Thyroid gland (tissue), 4 donors: ENCODE data around the gene SDHC. TPM values are rescaled to one million over a fixed set of nuclear protein-coding genes. Genes with fewer than 3 reads are reported as not detected.
A peak's percentile ranks its signal among the peaks of the same experiment; 100 is the strongest.

ENCODE experiments used
- DNase-seq, 2 donors: peaks; one replicate each; pipeline ENCODE4 v3.0.0-alpha.2; 2019
- H3K27ac ChIP-seq, 3 donors: fragments of 200-600 bp; sonication (generic); 1 replicate in 2 of 3; 2 replicates in 1 of 3; pipeline ENCODE4 v1.5.1; 2016 to 2019; ENCODE audit warnings: mild to moderate bottlenecking in 1 of 3, moderate library complexity in 1 of 3
- H3K27me3 ChIP-seq: fragments of 200-600 bp; sonication (generic); one replicate; pipeline ENCODE4 v1.5.1; 2019
- H3K36me3 ChIP-seq, 2 donors: fragments of 200-600 bp; sonication (generic); one replicate each; pipeline ENCODE4 v1.5.1; 2016 to 2019
- H3K4me1 ChIP-seq, 2 donors: fragments of 200-600 bp; sonication (generic); one replicate each; pipeline ENCODE4 v1.5.1; 2017 to 2019
- H3K4me3 ChIP-seq, 3 donors: fragments of 200-600 bp; sonication (generic); replicated peaks in 1 of 3; 1 replicate in 2 of 3; 2 replicates in 1 of 3; pipeline ENCODE4 v1.5.1; 2016; ENCODE audit warnings: mild to moderate bottlenecking in 1 of 3
- H3K9me3 ChIP-seq: fragments of 200-600 bp; sonication (generic); one replicate; pipeline ENCODE4 v1.5.1; 2017
- CTCF ChIP-seq, 6 experiments: fragments of 200-600 bp in 3 of 6; fragments of 450-650 bp in 3 of 6; sonication (generic) in 3 of 6; IDR thresholded peaks; one replicate each; pipeline ENCODE4 v1.5.1; 2016 to 2019; ENCODE audit warnings: antibody characterized with exemption in 6 of 6, mild to moderate bottlenecking in 2 of 6, inconsistent platforms in 1 of 6, moderate library complexity in 1 of 6
- POLR2A ChIP-seq, 2 donors: fragments of 450-650 bp; IDR thresholded peaks; one replicate each; pipeline ENCODE4 v1.6.1; 2017; ENCODE audit warnings: antibody characterized with exemption in 2 of 2, mild to moderate bottlenecking in 2 of 2, moderate library complexity in 1 of 2
- WGBS, 2 donors: methylation state at CpG; one replicate each; pipeline ENCODE4 v1.1.5; 2017; 5-methylcytosine and 5-hydroxymethylcytosine counted together
- intact Hi-C: fragments of 100-400 bp; cut with DNase I; formaldehyde crosslinking; loops from one replicate; pipeline ENCODE4 v1.15.1; 2023
- total RNA-seq, 4 donors: library from RNA; depleted of rRNA; stranded (reverse); fragments of >200 nt; gene quantifications; one replicate each; pipeline ENCODE4 v1.2.3, GENCODE V29; 2016

The SDHC gene
- total RNA-seq, 4 donors from 2014 or later: 49.1 to 174 (median 111) TPM

DNA sequence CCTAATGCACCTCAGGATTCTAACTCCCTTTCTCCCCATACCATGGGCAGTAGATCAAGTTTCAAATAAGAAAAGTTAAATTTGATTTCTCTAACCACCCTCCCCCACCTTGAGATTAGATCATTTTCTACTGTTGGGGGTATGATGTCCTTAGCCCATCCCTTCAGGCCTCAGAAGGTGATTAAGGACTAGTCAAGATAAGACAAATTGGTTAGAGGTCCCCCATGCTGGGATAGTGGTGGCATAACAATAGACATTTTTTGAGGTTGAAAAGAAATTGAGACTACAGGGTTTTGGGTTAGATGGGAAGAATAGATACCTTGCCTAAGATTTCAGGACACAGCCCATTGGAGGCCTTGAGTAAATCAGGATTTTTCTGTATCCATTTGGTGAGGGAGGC is 51.0 kb downstream of the SDHC start:
- H3K36me3 ChIP-seq: peaks cover 6 to 13% of the 10 kb centered on the region in 2 donors

GRCh38 chr1:161367684-161368400 is 53.7 kb downstream of the SDHC start, which contains the start of gene CFAP126:
Gene CFAP126, minus strand, starts transcription at chr1:161367876. Its CDS starts 8 bp downstream, at chr1:161367868.
- H3K4me3 ChIP-seq: no peak within 1 kb of the TSS
- peaks cover 6 to 13% of the 10 kb centered on the region in 2 donors for H3K36me3 ChIP-seq
- intact Hi-C loops: loop anchor here (5.0 kb wide), 1 partner anchor 136 kb away; no protein-coding TSS in a partner anchor
- DNase-seq: peak; percentile 73 to 78
- peak in 4 of 6 experiments; percentile 16 to 44 (median 32) for TF ChIP-seq CTCF (IDR thresholded peaks at IDR 0.05)
- TF ChIP-seq POLR2A (IDR thresholded peaks at IDR 0.05): no peak
- H3K9me3 ChIP-seq: no peaks in the 10 kb centered on the region
- WGBS, 2 donors: 23 to 27% methylated on average over 6 of the region's 6 CpGs
- peaks cover 0 to 8% of the 10 kb centered on the region in 2 donors for H3K4me1 ChIP-seq
- H3K27ac ChIP-seq: peak within 1 kb of the TSS in 2 of 3 donors; percentile 15 to 36
- H3K27me3 ChIP-seq: no peaks in the 10 kb centered on the region

More for the DNA sequence above, 51.0 kb downstream of the SDHC start:
- Histone ChIP-seq H3K9me3 (no peaks in the 10 kb centered on the region), H3K27ac (no peak overlapping the region), H3K4me1 (peaks cover 0 to 8% of the 10 kb centered on the region in 2 donors), H3K27me3 (no peaks in the 10 kb centered on the region), H3K4me3 (no peak overlapping the region)
- TF ChIP-seq CTCF (IDR thresholded peaks at IDR 0.05) (no peak), POLR2A (IDR thresholded peaks at IDR 0.05) (no peak)
- intact Hi-C loops: loop anchor here (5.0 kb wide), 1 partner anchor 133 kb away; no protein-coding TSS in a partner anchor
- no peak for DNase-seq

- H3K27ac ChIP-seq: no peak overlapping the region
- H3K27me3 ChIP-seq: no peaks in the 10 kb centered on the region
- no peak for DNase-seq
- no peak overlapping the region for H3K4me3 ChIP-seq
- TF ChIP-seq CTCF (IDR thresholded peaks at IDR 0.05): no peak
- no peak for TF ChIP-seq POLR2A (IDR thresholded peaks at IDR 0.05)
- H3K4me1 ChIP-seq: no peaks in the 10 kb centered on the region
- H3K36me3 ChIP-seq: no peaks in the 10 kb centered on the region
- intact Hi-C loops: no loop called here
- H3K9me3 ChIP-seq: no peaks in the 10 kb centered on the region
Measured at GRCh38 chr1:161373442-161373841, 59.3 kb downstream of the SDHC start.

GRCh38 chr1:161374373-161374772 is 60.2 kb downstream of the SDHC start:
- no peaks in the 10 kb centered on the region for H3K4me1 ChIP-seq
- H3K27ac ChIP-seq: no peak overlapping the region
- TF ChIP-seq CTCF (IDR thresholded peaks at IDR 0.05) (no peak), POLR2A (IDR thresholded peaks at IDR 0.05) (no peak)
- no peak overlapping the region for H3K4me3 ChIP-seq
- H3K27me3 ChIP-seq: no peaks in the 10 kb centered on the region
- 44 to 58% methylated on average over 2 of the region's 2 CpGs for WGBS, 2 donors
- no peaks in the 10 kb centered on the region for H3K36me3 ChIP-seq
- intact Hi-C loops: no loop called here
- no peaks in the 10 kb centered on the region for H3K9me3 ChIP-seq
- DNase-seq: no peak

GRCh38 chr1:161378014-161378413 is 63.8 kb downstream of the SDHC start:
- WGBS, 2 donors: 94 to 96% methylated on average over 5 of the region's 5 CpGs
- intact Hi-C loops: no loop called here
- no peak overlapping the region for H3K27ac ChIP-seq
- no peak for DNase-seq
- TF ChIP-seq POLR2A (IDR thresholded peaks at IDR 0.05): no peak
- no peak for TF ChIP-seq CTCF (IDR thresholded peaks at IDR 0.05)
- H3K4me3 ChIP-seq: no peak overlapping the region
- no peaks in the 10 kb centered on the region for H3K27me3 ChIP-seq
- H3K9me3 ChIP-seq: no peaks in the 10 kb centered on the region
- H3K36me3 ChIP-seq: no peaks in the 10 kb centered on the region
- H3K4me1 ChIP-seq: peaks cover 0 to 3% of the 10 kb centered on the region in 2 donors
